GM19239 (cell line): ENCODE measurements around the gene AFAP1.

Source experiments
- DNase-seq: peaks from one replicate; pipeline ENCODE4 v3.0.0; 2011; ENCODE audit warnings: low spot score; ENCODE audit not compliant: insufficient read length
- FAIRE-seq: peaks from 2 replicates; lab custom pipeline; 2011; peaks lifted over from hg19 to GRCh38; lab: Jason Lieb, UNC

AFAP1 gene

DNA sequence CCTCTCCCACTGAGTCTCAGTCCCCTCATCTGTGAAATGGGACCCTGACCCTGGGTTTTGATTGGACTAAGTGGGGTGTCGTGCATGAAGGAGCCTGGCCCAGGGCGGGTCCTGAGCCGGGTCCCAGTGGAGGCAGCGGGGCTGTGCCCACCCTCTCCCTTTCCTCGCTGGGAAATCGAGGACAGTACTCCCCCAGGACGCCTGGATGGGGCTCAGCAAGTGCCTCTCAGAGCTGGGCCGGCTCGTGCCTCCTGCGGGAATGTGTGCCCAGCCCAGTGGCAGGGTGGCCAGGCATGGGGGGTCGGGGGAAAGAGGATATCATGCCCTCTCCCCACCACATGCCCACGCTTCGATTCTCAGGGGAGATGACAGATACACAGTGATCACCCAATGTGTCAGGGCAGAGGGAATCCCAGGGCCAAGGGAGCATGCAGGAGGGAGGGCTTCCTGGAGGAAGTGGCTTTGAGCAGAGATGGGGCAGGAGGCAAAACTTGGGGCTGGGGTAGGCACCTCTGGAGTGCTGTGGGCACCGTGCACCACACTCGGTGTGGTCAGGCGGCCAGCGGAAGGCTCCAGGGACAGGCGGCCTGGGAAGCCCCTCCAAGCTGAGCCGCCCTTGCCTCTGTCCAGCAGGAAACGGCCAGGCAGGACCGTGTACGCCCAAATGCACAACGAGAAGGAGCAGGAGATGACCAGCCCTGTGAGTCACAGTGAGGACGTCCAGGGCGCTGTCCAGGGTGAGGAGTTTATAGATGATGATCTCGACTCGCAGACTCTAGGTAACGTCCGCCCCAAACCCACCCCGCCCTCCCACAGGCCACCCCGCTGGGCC lies 203.0 kb downstream of the AFAP1 start:
- FAIRE-seq = no peak
- no peak for DNase-seq

DNA sequence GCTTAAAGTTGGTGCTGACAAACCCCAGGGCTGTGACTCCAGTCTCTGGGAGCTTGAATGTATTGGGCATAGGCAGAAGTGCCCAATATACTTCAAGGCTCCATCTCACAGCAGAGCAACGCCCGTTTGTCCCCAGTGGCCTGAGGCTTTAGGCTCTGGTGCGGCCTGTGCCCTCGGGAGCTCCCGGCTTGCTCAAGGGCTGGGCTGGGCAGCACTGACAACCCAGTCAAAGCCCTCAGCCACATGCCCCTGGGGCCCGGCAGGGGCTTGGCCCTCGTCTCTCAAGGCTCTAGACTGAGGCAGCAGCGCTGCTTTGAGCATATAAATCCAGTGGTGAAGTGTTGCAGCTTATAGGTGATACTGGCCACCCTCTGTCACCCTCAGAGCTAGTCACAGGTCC lies 203.7 kb downstream of the AFAP1 start:
- FAIRE-seq = no peak
- no peak for DNase-seq

- FAIRE-seq (no peak), DNase-seq (no peak)
Observed at GRCh38 chr4:7735395-7735794, 204.3 kb downstream of the AFAP1 start.

GRCh38 chr4:7734651-7735260 lies 204.9 kb downstream of the AFAP1 start:
- no peak for FAIRE-seq
- no peak for DNase-seq

- DNase-seq (no peak), FAIRE-seq (no peak)
Observed at GRCh38 chr4:7733801-7734650, 205.6 kb downstream of the AFAP1 start.

DNA sequence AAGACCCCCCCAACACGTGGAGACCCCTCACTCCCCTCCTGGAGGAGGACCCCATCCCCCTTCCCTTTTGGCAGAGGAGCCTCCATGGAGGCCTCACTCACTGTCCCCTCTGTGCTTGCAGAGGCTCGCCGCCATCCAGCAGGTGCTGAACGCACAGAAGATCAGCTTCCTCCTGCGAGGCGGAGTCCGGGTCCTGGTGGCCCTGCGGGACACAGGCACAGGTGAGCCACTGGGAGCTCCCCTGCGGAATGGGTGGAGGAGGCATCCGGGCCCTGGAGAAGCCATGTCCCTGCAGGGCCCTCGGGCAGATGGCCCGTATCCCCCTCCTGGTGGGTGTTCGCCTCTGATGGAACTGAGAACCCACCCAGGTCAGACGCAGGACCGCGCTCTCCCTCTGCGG lies 206.5 kb downstream of the AFAP1 start:
- no peak for DNase-seq
- no peak for FAIRE-seq

GRCh38 chr4:7732263-7732662 lies 207.4 kb downstream of the AFAP1 start:
- DNase-seq (no peak), FAIRE-seq (no peak)

DNA sequence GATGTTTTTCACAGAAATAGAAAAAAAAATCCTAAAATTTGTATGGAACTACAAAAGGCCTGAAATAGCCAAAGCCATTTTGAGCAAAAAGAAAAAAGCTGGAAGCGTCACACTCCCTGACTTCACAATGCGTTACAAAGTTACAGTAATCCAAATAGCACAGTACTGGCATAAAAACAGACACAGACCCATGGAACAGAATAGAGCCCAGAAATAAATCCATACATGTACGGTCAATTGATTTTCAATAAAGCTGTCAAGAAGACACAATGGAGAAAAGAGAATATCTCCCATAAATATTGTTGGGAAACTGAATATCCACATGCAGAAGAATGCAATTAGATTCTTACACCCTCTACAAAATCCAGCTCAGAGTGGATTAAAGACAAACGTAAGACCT lies 208.2 kb downstream of the AFAP1 start:
- no peak for DNase-seq
- no peak for FAIRE-seq

DNA sequence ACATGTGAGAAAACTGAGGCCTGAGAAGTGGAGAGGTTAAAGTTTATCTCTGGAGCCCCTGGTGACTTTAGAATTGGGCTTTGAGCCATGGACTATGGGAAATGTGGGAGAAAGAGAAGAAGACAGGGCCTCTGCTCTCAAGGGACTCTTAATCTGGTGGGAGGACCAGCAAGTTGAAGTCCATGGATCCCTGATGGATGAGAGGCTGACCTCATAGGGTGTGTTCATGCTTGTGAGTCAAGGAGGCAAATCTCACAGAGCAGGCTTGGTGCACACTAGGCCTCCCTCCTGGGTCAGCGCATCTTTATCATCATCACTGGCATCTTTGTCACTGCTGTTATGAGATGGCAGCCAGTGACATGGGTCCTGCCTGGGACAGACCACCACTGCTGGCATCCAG lies 211.9 kb downstream of the AFAP1 start:
- no peak for FAIRE-seq

DNA sequence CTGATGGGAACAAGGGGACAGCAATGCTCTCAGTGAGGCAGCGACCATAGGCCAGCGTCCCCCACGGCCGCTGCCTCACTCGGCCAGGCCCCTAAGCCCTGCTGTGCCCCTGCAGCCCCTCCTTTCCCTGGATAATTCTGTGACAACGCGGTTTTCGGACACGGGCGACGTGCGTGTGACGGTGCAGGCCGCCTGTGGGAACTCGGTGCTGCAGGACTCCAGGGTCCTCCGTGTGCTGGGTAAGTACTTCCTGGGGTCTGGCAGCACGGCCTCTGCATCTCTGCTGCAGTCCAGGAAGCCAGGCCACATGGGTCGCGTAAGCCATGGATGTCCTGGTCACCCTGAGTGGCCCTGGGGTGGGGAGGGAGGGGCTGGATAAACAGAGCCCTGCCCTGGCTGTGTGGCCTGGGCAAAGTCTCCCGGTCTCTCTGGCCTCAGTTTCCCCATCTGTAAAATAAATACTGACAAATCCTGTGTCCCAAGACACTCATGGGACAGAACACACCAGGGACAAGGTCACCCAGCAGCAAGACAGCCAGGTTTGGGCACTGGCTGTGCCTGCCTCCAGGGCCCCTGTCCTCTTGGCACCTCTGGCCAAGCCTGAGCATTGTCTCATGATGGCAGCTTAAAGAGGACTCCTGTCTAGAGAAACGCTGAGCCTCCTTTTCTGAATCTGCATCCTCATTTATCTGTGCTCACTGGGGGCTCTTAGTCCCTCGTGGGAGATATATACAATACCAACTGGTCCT lies 212.8 kb downstream of the AFAP1 start:
- FAIRE-seq (no peak), DNase-seq (no peak)

More for the DNA sequence above, 211.9 kb downstream of the AFAP1 start:
- DNase-seq = no peak

DNA sequence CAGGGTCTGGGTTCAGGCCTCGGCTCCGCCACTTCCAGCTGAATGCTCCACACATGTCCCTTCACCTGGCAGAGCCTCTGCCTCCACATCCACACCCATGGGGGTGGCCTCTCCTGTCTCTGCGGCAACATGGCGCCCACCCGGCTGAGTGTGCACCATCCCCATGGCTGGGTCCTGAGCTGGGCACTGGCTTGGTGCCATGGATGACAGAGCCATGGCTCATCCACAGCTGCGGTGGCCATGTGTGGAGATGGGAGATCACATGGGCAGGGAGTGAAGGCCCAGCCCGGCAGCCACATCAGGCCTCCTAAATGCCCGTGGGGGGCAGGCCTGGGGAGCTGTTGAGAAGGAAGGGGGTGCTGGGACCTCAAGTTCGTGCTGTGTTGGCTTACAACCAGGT lies 213.7 kb downstream of the AFAP1 start:
- FAIRE-seq (no peak), DNase-seq (no peak)

DNA sequence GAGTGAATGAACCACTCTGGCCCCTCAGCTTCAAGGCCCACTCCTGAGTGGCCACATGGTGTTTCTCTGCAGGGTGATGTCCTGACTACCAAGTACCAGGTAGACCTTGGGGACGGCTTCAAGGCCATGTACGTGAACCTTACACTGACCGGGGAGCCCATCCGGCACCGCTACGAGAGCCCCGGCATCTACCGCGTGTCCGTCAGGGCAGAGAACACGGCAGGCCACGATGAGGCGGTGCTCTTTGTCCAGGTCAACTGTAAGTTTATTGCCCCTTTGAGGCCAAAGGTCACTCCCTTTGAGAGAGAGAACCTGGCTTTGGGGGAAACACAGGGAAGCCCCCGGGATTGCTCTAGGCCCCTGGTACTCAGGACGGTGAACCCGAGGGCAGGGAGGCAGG lies 216.0 kb downstream of the AFAP1 start:
- DNase-seq (no peak), FAIRE-seq (no peak)

GRCh38 chr4:7722766-7723387 lies 216.8 kb downstream of the AFAP1 start:
- DNase-seq (no peak), FAIRE-seq (no peak)

DNA sequence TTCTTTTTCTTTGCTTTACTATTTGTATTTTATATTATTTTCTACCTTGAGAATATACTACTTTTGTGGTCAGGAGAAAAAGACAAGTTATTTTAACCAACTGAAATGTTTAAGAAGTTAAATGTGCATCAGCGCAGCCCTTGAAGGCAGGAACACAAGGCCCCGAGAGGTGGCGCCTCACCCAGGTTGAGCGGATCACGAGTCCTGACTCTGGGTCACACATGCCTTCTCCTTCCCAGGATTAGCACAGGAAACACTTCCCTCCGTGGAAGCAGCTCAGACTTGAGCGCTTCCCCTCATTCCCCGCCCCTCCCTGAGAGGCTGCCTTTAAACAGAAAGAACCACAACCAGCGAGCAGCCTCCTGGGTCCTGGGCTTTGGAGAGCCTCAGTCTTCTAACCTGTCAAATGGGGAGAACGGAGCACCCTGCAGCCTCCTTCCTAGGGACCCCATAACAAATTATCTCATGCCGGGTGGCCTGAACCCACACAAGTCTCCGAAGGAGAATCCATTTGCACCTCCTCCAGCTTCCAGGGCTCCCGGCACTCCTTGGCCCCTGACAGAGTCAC lies 217.6 kb downstream of the AFAP1 start:
- FAIRE-seq (no peak), DNase-seq (no peak)

DNA sequence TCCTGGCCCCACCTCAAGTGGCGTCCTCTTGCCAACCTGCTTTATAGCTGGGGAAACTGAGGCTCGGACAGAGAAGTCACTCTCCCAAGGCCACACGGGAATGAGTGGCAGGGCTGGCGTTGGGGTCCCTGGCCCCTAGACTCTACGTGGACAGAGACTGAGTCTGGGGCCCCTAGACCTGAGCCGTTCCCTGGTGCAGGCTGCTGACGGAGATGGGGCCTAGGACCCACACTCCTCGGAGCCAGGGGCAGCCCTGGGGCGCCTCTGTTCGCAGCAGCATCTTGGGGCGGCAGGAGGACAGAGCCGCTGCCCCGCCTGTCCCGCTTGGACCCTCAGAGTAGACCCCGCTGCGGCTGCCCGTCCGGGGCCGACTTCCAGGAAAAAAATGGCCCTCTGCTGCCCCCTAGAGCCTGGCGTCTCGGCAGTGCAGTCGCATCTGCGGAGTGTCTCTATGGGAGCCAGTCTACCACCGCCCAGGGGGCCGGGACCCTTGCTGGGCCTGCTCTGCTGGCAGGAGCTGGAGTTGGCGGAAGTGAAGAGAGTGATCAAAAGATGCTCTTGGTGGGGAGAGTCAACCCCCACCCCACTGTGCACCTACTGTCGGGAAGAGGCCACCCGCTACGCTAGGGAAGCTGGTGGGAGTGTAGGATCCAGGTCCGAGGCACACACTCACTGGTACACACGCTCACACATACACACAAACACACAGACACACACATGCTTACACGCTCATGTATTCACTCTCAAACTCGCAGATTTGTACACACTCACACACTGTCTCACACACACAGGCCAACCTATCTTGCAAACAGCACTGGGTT lies 220.1 kb downstream of the AFAP1 start:
- DNase-seq (peak; percentile 86), FAIRE-seq (no peak)

DNA sequence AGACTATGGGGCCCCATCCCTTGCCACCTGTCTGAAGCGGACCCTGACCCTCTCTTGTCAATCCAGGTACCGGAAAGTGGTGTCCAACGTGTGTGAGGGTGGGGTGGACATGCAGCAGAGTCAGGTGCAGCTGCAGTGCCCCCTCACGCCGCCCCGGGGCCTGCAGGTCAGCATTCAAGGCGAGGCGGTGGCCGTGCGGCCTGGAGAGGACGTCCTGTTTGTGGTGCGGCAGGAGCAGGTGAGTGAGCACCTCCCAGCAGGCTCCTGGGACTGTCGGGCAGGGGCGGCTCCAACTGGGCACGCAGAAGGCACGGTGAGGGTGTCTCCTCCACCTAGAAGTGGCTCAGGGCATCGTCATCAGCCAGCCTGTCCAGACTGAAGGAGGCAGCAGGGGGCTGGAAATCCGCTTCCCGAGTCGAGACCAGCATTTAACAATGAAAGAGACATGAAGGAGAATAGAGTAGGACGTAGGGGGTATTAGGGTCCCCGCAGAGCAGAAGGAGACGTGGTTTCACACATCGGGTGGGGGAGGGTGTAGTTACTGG lies 221.6 kb downstream of the AFAP1 start:
- FAIRE-seq = no peak
- DNase-seq = no peak

- no peak for DNase-seq
- FAIRE-seq = no peak
Observed at GRCh38 chr4:7717161-7717560, 222.5 kb downstream of the AFAP1 start.

DNA sequence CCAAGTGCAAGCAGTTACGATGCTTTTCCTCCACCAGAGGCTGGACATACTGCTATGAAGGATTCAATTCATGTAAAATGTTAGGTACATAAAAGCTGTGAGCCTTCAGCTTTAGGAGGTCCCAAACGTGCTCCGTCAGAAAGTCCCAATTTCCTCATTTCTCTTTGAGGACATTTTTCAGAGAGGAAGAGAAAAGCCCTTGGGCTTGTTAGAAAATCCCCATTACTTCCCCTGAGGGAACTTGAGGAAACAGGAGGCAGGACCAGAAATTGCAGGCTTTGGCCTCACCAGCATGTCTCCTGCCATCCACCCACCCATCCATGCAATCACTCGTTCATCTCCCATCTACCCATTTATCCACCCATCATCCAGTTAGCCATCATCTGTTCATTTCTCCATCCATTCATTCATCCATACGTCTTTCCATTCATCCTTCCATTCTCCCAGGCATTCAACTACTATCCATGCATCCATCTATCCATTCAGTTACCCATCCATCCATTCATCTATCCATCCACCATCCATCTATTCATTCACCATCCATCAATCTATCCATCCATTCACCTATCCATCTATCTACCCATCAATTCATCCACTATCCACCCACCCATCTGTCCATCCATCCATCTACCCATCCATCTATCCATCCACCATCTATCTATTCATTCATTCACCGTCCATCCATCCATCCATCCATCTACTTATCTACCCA lies 223.5 kb downstream of the AFAP1 start:
- FAIRE-seq (no peak), DNase-seq (no peak)
